Coronary artery (tissue), 2 donors: ENCODE measurements around the gene DEXI.

ENCODE experiments used
- DNase-seq: peaks from one replicate; pipeline ENCODE4 v3.0.0-alpha.2; 2017; ENCODE audit warnings: low spot score
- H3K27ac ChIP-seq, 2 donors: fragments of 200-600 bp; sonication (generic); one replicate each; pipeline ENCODE4 v1.5.1; 2016 to 2019
- H3K4me3 ChIP-seq: fragments of 200-600 bp; sonication (generic); 2 replicates; pipeline ENCODE4 v1.5.1; 2016; ENCODE audit warnings: mild to moderate bottlenecking, moderate library complexity
- CTCF ChIP-seq: fragments of 200-600 bp; sonication (generic); IDR thresholded peaks from one replicate; pipeline ENCODE4 v1.5.1; 2019; ENCODE audit warnings: antibody characterized with exemption

DEXI gene

GRCh38 chr16:10918294-10919002 lies 23.8 kb downstream of the DEXI start:
- peak overlapping the region; percentile 18 to 65 for H3K27ac ChIP-seq
- peak; percentile 98 for DNase-seq
- no peak overlapping the region for H3K4me3 ChIP-seq
- TF ChIP-seq CTCF = peak; percentile 93

- no peak for DNase-seq
- TF ChIP-seq CTCF = no peak
- no peak overlapping the region for H3K4me3 ChIP-seq
- H3K27ac ChIP-seq = no peak overlapping the region
These were observed 25.7 kb downstream of the DEXI start for GRCh38 chr16:10916534-10916933.

GRCh38 chr16:10911267-10911666 lies 31.0 kb downstream of the DEXI start:
- no peak for DNase-seq
- Histone ChIP-seq H3K27ac (no peak overlapping the region), H3K4me3 (no peak overlapping the region)
- TF ChIP-seq CTCF = no peak

- no peak for DNase-seq
- no peak for TF ChIP-seq CTCF
- no peak overlapping the region for H3K27ac ChIP-seq
- no peak overlapping the region for H3K4me3 ChIP-seq
These were observed 34.6 kb downstream of the DEXI start for GRCh38 chr16:10907757-10908045.

- no peak for TF ChIP-seq CTCF
- Histone ChIP-seq H3K4me3 (no peak overlapping the region), H3K27ac (no peak overlapping the region)
- DNase-seq = no peak
These were observed 35.1 kb downstream of the DEXI start for GRCh38 chr16:10906914-10907756.

GRCh38 chr16:10906482-10906881 lies 35.8 kb downstream of the DEXI start:
- DNase-seq = no peak
- no peak overlapping the region for H3K4me3 ChIP-seq
- no peak overlapping the region for H3K27ac ChIP-seq
- no peak for TF ChIP-seq CTCF

- Histone ChIP-seq H3K4me3 (no peak overlapping the region), H3K27ac (no peak overlapping the region)
- DNase-seq = no peak
- no peak for TF ChIP-seq CTCF
These were observed 39.3 kb downstream of the DEXI start for GRCh38 chr16:10902999-10903398.
